ENCODE data around the gene ASH1L.
"Not testable (repeated sequence)": the region's sequence is repeated elsewhere in the genome, so short reads cannot be mapped to it uniquely, and the experiment has no call there.

Gene ASH1L

DNA sequence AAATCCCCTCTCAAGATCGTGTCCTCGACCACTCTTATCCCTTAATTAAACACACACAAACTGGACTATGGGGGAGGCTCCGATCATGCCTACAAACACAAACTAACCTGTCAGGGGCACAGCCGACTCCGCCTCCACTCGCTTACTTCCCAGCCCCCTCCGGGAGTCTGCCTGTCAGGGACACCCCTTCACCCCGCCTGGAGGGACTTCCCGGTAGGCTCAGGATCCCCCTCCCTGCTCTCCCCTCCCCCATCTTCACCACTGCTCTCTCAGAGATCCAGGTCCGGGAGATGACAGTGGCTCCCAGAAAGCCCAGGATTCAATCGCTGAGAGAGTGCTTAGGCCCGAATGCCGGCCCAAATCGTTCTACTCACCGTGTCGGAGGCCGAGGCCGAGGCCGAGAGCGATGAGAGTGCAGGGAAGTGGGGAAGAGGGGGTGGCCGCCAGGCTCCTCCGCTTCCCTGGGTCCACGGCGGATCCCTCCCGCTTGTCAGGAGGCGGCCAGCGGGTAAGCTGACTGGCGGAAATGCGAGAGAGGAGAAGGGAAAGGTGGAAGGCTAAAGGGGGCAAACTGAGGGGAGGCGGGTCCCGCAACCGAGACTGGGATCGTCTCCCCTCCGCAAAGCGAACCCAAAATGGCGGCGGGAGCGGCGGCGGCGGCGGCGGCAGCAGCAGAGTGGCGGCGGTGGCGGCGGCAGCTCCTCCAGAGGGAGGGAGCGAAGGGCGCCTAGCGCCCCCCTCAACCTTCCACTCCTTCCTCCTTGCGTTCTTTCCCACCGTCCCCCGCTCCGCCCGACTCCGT is 623 bp downstream of the ASH1L start:
- DNase-seq (ENCODE audit: low read depth) = not testable (repeated sequence)

DNA sequence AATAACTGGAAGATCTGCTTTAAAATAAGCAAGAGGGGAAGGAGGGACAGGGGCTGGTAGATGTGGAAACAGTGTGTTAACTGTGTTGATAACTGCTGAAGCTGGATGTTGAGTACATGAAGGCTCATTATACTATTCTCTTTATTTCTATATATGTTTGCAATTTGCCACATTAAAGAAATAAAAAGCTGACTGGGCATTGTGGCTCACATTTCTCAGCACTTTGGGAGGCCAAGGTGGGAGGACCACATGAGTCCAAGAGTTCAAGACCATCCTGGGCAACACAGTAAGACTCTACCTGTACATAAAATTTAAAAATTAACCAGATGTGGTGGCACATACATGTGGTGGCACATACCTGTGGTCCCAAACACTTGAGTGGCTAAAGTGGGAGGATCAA is 6.7 kb downstream of the ASH1L start:
- no peak for DNase-seq (ENCODE audit: low read depth)

DNA sequence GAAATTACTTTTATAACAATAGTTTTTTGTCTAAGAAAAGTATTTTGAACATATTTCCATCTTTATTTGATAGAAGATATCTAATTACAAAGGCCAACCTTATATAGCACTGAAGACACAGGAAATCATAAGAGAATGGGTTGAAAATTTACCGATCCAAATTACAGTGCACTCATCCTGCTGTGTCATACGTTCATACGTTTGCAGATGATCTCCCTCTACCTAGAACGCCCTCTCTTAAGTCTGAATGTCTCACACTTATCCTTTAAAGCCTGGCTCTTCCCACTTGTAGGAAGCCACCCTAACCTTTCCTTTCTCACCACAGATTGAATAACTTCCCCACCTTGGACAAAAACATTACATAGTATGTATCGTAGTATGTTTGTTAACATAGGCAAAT is 9.3 kb downstream of the ASH1L start:
- no peak for DNase-seq (ENCODE audit: low read depth)

DNA sequence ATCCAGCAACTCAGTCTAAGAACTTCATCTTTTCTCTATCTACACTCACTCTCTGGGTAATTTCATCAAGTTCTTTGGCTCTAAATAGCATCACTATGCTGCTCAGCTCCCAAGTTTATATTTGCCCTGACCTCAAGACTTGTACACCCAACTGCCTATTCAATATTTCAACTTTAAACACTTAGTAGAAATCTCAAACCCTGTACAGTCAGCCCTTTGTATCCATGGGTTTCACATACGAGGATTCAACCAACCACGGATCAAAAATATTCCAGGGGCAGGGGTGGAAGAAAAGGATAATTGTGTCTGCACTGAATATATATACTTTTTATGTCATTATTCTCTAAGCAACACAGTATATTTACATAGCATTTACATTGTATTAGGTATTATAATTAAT is 13.9 kb downstream of the ASH1L start:
- no peak for DNase-seq (ENCODE audit: low read depth)

DNA sequence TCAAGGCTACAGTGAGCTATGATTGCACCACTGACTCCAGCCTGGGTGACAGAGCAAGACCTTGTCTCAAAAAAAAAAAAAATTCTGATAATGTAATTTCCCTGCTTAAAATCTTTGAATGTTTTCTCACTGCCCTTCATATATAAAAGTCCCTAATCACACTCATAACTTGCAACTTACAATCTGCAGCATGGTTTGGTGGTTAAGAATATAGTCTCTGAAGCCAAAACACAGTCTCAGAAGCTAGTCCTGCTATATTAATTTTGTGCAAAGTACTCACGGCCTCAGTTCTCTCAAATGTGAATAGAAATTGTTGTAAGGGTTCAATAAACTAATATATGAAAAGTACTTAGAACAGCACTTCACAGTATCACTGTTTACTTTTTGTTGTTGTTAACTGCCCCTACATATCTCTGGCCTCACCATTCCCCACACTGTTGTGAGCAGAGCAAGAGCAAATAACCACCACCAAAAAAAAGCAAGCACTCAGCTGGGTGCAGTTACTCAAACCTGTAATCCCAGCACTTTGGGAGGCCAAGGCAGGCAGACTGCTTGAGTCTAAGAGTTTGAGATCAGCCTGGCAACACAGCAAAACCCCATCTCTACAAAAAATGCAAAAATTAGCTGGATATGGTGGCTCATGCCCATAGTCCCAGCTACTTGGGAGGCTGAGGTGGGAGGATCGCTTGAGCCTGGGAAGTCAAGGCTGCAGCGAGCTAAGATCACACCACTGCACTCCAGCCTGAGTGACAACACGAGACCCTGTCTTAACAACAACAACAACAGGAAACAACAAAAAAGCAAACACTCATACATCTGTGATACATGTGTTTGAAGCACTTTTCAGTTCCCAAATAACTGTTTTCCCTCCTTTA is 22.4 kb downstream of the ASH1L start:
- no peak for DNase-seq (ENCODE audit: low read depth)

DNA sequence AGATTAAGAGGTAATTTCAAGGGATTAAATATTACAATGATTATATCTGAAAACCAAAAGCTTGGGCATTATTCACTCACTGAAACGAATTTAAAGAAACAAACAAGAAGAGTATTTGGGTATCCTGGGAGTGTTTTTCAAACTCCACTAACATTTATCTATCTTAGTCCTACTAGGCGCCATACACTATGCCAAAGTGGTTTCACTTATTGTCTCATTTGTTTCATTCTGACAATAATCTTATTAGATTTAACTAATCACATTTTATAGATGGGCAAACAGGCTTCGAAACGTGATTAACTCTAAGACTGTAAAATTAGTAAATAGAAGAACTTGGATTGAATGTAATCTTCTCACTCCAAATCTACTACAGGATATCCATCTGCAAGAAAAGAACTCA is 25.4 kb downstream of the ASH1L start:
- DNase-seq (ENCODE audit: low read depth) = no peak

DNA sequence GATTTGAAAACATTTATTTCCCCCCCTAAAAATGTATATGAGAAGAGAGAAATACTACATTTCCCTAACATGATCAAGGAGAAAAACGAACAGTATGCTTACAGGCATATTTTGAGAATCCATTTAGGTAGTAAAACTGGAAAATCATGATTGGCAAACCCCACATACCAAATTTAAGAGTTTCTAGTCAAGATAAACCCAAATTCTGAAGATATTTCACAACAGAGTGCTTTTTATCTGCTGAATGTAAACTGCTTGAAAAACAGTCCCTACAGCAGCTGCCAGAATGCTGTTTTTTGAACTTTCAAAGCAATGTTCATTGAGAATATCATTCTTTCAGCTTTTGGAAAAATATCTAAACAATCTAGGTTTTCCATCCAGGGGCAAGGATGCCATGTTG is 31.0 kb downstream of the ASH1L start:
- peak; percentile 4 for DNase-seq (ENCODE audit: low read depth)

DNA sequence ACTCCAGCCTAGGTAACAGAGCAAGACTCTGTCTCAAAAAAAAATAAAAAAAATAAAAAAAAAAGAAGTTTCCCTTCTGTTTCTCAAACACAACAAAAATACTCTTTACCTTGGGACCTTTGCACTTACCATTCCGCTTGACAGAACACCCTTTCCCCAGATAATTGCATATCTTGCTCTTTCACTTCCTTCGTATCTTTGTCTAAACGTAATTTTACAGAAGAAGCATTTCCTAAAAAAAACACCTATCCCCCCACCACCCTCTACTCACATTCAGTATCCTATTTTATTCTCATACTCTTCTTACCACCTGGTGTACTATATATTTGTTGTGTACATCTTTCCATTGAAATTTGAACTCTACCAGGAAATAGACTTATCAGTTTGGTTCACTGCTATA is 32.7 kb downstream of the ASH1L start:
- DNase-seq (ENCODE audit: low read depth) = no peak

DNA sequence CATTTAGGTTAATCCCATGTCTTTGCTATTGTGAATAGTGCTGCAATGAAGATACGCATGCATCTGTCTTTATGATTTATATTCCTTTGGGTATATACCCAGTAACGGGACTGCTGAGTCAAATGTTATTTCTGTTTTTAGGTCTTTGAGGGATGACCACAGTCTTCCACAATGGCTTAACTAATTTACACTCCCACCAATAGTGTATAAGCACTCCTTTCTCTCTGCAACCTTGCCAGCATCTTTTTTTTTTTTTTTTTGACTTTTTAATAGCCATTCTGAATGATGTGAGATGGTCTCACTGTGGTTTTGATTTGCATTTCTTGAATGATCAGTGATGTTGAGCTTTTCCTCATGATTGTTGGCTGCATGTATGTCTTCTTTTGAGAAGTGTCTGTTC is 33.5 kb downstream of the ASH1L start:
- no peak for DNase-seq (ENCODE audit: low read depth)

DNA sequence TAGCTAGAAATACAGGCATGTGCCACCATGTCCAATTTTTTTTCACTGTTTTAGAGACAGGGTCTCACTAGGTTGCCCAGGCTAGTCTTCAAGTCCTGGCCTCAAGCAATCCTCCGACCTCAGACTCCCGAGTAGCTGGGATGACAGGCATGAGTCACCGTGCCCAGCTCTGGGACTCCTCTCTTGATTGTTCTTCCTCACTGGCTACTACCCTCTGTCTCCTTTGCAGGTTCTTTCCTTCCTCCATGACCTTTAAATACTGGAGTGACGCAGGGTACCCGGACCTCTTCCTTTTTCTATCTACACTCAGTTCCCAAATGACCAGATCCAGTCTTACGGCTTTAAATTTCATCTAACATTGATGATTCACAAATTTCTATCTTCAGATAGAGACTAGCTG is 34.9 kb downstream of the ASH1L start:
- no peak for DNase-seq (ENCODE audit: low read depth)

DNA sequence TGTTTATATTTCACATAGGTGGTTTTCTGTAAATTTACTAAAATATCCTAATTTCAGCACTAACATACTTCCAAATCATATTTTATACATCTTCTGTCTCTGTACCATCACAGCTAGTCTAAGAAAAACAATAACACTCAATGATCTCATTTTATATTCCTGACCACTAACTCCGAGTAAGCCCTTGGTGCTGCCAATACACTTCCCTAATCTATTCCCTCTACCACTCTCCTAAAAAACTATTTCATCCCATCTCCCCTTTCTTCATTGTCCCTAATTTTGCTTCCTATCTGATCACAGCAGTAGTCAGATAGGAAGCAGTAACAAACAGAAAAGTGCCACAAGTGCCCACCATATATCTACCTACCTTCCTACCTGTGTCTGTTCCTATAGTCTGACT is 36.2 kb downstream of the ASH1L start:
- DNase-seq (ENCODE audit: low read depth) = no peak

DNA sequence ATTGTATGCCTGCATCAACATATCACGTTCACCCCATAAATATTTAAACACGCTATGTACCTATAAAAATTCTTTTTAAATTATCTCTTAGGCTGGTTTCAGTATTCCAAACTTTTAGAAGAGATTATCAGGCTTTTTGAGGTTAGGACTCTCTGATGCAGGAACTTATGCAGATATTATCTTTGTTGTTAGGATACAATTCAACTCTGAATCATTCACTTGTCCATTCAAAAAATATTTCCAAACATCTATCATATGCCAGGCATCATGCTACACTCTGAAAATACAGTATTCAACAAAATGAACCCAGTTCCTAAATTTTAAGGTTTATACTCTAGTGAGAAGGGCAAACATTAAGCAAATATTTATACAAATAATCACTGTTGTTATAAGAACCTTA is 40.5 kb downstream of the ASH1L start:
- DNase-seq (ENCODE audit: low read depth) = no peak

DNA sequence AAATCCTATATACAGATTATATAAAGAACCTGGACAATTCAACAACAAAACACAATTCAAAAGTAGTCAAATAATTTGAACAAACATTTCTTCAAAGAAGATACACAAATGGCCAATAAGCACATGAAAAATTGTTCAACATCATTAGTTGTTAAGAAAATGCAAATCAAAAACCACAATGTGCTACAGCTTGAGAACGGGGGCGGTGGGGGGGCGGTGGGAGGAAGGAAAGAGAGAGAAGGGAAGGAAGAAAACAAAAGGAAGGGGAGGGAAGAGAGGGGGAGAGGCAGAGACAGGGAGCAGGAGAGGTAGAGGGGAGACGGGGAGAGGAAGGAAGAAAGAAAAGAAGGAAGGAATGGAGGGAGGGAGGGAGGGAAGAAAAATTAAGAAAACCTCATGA is 44.1 kb downstream of the ASH1L start:
- no peak for DNase-seq (ENCODE audit: low read depth)

DNA sequence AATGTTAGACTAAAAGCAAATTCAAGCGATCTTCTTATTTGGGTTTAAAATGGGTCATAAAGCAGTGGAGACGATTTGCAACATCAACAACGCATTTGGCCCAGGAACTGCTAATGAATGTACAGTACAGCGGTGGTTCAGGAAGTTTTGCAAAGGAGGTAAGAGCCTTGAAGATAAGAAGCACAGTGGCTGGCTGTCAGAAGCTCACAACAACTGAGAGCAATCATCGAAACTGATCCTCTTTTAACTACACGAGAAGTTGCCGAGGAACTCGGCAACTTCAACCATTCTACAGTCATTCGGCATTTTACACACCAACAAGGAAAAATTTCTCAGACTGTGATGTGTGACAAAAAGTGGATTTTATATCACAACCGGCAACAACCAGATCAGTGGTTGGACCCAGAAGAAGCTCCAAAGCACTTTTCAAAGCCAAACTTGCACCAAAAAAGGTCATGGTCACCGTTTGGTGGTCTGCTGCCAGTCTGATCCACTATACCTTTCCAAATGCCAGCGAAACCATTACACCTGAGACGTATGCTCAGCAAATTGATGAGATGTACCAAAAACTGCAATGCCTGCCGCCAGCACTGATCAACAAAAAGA is 47.9 kb downstream of the ASH1L start:
- no peak for DNase-seq (ENCODE audit: low read depth)

DNA sequence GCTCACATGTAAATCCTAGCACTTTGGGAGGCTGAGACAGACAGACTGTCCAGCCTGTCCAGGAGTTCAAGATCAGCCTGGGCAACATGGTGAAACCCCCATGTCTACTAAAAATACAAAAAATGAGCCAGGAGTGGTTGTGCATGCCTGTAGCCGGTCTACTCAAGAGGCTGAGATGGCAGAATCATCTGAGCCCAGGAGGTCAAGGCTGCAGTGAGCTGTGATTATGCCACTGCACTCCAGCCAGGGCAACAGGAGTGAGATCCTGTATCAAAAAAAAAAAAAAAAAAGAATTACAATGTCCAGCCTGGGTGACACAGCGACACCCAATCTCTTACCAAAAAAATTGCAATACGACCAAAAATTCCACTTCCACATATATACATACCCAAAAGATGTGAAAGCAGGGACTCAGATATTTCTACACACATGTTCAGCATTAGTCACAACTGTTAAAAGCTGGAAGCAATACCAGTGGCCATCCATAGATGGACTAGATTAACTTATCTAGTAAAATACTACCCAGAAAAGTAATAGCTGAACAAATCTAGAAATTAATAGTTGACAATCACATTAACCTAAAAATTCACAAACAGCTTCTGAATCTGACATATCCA is 49.2 kb downstream of the ASH1L start:
- peak; percentile 84 for DNase-seq (ENCODE audit: low read depth)

DNA sequence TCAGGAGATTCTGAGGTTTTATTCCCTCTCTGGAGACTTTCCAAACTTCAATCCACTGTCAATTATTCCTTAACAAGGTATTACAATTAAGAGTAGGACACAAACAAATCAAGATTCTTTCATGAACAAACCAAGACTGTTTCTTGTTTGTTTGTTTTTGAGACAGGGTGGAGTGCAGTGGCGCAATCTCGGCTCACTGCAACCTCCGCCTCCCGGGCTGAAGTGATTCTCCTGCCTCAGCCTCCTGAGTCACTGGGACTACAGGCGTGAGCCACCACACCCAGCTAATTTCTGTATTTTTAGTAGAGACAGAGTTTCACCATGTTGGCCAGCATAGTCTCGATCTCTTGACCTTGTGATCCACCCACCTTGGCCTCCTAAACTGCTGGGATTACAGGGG is 51.2 kb downstream of the ASH1L start:
- not testable (repeated sequence) for DNase-seq (ENCODE audit: low read depth)

DNA sequence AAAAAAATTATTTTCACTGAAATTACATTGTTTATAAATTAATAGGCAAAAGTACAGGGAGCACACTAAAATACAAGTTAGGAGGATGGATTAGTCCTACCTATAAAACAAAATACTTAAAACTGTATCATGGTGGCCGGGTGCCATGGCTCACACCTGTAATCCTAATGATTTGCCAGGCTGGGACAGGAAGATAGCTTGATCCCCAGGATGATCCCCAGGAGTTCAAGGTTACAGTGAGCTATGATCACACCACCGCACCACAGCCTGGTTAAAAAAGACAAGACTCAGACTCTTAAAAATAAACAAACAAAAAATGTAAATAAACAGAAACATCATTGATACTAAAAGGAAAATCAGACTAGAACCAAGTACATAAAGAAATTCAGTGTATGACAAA is 53.5 kb downstream of the ASH1L start:
- DNase-seq (ENCODE audit: low read depth) = no peak

DNA sequence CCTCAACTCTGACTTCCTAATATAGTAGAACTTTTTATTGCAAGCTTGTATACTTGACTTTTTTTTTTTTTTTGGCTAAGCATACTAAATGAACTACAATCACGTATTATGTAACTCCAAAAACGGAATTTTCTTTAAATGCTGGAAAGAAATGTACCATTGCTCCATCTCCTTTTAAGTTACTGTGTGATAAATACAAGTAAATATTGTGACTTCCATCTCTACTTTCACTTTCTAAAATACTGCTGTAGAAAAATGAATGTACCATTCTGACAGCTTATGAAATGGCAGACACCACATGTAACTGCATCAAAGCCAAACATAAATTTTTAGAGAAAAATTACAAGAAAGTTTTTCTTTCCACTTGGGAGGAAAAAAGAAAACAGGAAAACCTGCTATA is 54.7 kb downstream of the ASH1L start:
- DNase-seq (ENCODE audit: low read depth) = no peak

DNA sequence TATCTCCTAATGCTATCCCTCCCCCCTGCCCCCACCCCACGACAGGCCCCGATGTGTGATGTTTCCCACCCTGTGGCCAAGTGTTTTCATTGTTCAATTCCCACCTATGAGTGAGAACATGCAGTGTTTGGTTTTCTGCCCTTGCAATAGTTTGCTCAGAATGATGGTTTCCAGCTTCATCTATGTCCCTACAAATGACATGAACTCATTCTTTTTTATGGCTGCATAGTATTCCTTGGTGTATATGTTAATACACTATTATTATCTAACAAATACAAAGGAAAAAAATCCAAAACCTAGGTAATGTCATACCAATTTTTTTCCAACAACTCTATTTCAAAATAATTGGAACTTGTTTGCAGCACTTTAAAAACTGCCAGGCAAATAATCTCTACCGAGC is 56.6 kb downstream of the ASH1L start:
- not testable (repeated sequence) for DNase-seq (ENCODE audit: low read depth)

DNA sequence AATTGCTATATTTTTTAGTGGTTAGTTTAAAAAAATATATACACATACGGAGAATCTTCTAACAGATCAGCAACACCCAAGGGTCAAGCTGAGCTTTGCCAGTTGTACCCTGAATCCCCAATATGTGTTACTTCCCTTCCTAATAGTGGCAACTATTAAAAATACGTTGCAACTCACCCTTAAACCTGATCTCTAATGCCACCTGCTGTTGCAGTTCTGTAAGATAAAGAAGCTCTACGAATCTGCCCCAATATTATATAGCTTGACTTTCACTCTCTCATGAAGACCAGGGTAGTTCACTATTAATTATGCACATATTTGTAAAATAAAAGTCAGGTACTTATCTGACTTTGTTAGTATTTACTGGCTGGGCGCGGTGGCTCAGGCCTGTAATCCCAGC is 58.4 kb downstream of the ASH1L start:
- DNase-seq (ENCODE audit: low read depth) = no peak

DNA sequence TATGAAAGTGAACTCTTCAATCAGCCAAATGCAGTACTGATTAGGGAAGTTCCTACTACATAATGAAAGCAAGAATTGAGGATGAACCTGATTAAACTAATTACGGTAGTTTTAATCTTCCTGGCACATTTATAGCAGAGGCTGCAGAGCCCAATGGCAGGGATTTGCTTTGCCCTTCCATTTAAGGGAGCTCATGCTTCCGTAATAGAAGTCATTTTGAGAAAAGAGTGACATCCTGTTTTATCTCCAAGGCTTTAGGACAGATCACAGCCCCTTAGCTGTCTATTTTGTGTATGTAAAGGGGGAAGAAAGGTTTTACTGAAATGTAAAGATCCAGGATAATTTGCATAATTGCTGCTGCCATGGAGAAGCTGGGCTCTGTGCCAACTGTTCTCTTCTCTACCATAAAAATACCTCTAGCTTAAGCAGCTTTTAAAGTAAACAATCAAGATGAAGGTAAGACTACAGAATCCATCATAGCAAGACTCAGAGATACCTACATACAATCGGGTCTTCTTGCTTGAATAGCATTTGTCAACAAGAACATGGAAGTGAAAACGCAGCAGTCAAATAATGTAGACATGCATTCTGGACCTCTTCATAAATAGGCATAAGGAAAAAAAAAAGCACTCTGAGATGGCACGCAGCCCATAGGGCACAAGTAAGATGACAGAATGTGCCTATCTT is 62.5 kb downstream of the ASH1L start:
- no peak for DNase-seq (ENCODE audit: low read depth)

DNA sequence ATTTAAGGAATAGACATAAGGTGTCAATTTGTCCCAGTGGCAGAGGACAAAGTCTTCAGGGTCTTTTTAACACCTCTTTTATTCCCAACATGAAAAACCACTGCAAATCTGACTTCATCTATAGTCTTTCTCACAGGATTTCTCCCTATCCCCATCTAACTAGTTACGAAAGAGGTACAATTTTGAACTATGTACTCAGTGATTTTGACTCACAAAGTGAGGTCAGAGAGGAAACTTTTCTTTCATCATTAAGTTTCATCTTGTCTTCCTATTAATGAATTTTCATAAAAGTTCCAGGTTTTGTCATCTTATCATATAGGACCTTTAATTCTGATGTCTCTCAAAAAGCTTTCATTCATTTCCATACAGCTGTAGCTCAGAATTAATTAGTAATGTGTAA is 63.3 kb downstream of the ASH1L start:
- peak; percentile 26 for DNase-seq (ENCODE audit: low read depth)

Data from fibroblast of gingiva (primary cell).